Smooth muscle cell (in vitro differentiated cells): Measurements from ENCODE around the gene PNMA6A. TPM values are rescaled to one million over a fixed set of nuclear protein-coding genes. Genes with fewer than 3 reads are reported as not detected.
A peak's percentile ranks its signal among the peaks of the same experiment; 100 is the strongest.

Experiments used
- DNase-seq: peaks from one replicate; lab custom pipeline; 2025; ENCODE audit not compliant: unreplicated experiment; lab: John Stamatoyannopoulos, UW
- H2AFZ ChIP-seq: fragments of 200-600 bp; sonication (generic); 2 replicates; pipeline ENCODE4 v1.6.0; 2016; ENCODE audit warnings: antibody characterized with exemption, low read depth, mild to moderate bottlenecking
- H3F3A ChIP-seq: fragments of 200-600 bp; sonication (generic); 2 replicates; pipeline ENCODE4 v1.6.0; 2017; ENCODE audit warnings: antibody characterized with exemption, low read depth
- H3K27ac ChIP-seq: fragments of 200-600 bp; sonication (generic); 2 replicates; pipeline ENCODE4 v1.5.1; 2016; ENCODE audit warnings: low read depth, mild to moderate bottlenecking
- H3K27me3 ChIP-seq: fragments of 200-600 bp; sonication (generic); 2 replicates; pipeline ENCODE4 v1.6.1; 2016; ENCODE audit warnings: low read depth, mild to moderate bottlenecking
- H3K36me3 ChIP-seq: fragments of 200-600 bp; sonication (generic); 2 replicates; pipeline ENCODE4 v1.5.1; 2016; ENCODE audit warnings: low read depth
- H3K4me1 ChIP-seq: fragments of 200-600 bp; sonication (generic); 2 replicates; pipeline ENCODE4 v1.5.1; 2016; ENCODE audit warnings: low read depth
- H3K4me2 ChIP-seq: fragments of 200-600 bp; sonication (generic); 2 replicates; pipeline ENCODE4 v1.6.0; 2016; ENCODE audit warnings: mild to moderate bottlenecking
- H3K4me3 ChIP-seq: fragments of 200-600 bp; sonication (generic); 2 replicates; pipeline ENCODE4 v1.5.1; 2016; ENCODE audit warnings: mild to moderate bottlenecking
- H3K79me2 ChIP-seq: fragments of 200-600 bp; sonication (generic); 2 replicates; pipeline ENCODE4 v1.6.0; 2016; ENCODE audit warnings: low read depth, mild to moderate bottlenecking
- H3K9ac ChIP-seq: fragments of 200-600 bp; sonication (generic); 2 replicates; pipeline ENCODE4 v1.6.0; 2016; ENCODE audit warnings: low read depth
- H3K9me3 ChIP-seq: fragments of 200-600 bp; sonication (generic); replicated peaks from 2 replicates; pipeline ENCODE4 v1.5.1; 2016; ENCODE audit warnings: low read depth
- H4K20me1 ChIP-seq: fragments of 200-600 bp; sonication (generic); 2 replicates; pipeline ENCODE4 v1.6.0; 2016; ENCODE audit warnings: low read depth
- CTCF ChIP-seq: fragments of 200-600 bp; sonication (generic); IDR thresholded peaks from 2 replicates; pipeline ENCODE4 v1.5.1; 2017; ENCODE audit warnings: borderline replicate concordance, mild to moderate bottlenecking, antibody characterized with exemption; ENCODE audit not compliant: insufficient read depth, poor library complexity, severe bottlenecking
- WGBS: methylation state at CpG from one replicate; pipeline ENCODE4 v1.1.7; 2016; ENCODE audit warnings: low lambda C conversion rate; 5-methylcytosine and 5-hydroxymethylcytosine counted together
- polyA plus RNA-seq: library from polyadenylated mRNA; unstranded; fragments of >200 nt; fragmentation: Nextera tagmentation; extraction: Ambion mirVana; gene quantifications from 2 replicates; pipeline ENCODE4 v1.2.1, GENCODE V29; 2016
- total RNA-seq: library from RNA; depleted of rRNA; stranded (reverse); fragments of >200 nt; gene quantifications from 2 replicates; pipeline ENCODE4 v1.2.3, GENCODE V29; 2014

The PNMA6A gene
- total and polyA plus RNA-seq, 2 experiments from 2014 or later = 1.3 to 7.6 TPM

- Histone ChIP-seq H3K4me3 (peak within 1 kb of the TSS; percentile 35), H3K4me2 (peak within 1 kb of the TSS; percentile 76), H3K27ac (no peak within 1 kb of the TSS), H3K27me3 (no peaks in the 10 kb centered on the region), H4K20me1 (no peaks in the 10 kb centered on the region), H2AFZ (no peak within 1 kb of the TSS), H3K79me2 (no peaks in the 10 kb centered on the region), H3K4me1 (no peaks in the 10 kb centered on the region), H3K9me3 (no peaks in the 10 kb centered on the region), H3F3A (no peaks in the 10 kb centered on the region), H3K36me3 (no peaks in the 10 kb centered on the region), H3K9ac (no peak within 1 kb of the TSS)
- TF ChIP-seq CTCF = no peak
- 56% methylated on average over 56 of the region's 80 CpGs for WGBS
- no peak for DNase-seq
These were observed 16.1 kb upstream of the PNMA6A start, which contains the start of gene PNMA3 for GRCh38 chrX:153055871-153056749. Gene PNMA3, plus strand, starts transcription at chrX:153056470. Its CDS starts 586 bp downstream, at chrX:153057056.

GRCh38 chrX:153057281-153057680, 15.0 kb upstream of the PNMA6A start:
- no peaks in the 10 kb centered on the region for H3K9me3 ChIP-seq
- H3K36me3 ChIP-seq = no peaks in the 10 kb centered on the region
- no peak for DNase-seq
- no peaks in the 10 kb centered on the region for H4K20me1 ChIP-seq
- no peak overlapping the region for H3K9ac ChIP-seq
- H3F3A ChIP-seq = no peaks in the 10 kb centered on the region
- no peaks in the 10 kb centered on the region for H3K4me1 ChIP-seq
- no peaks in the 10 kb centered on the region for H3K27me3 ChIP-seq
- no peaks in the 10 kb centered on the region for H3K79me2 ChIP-seq
- TF ChIP-seq CTCF = no peak
- no peak overlapping the region for H3K27ac ChIP-seq
- H3K4me2 ChIP-seq = peak overlapping the region; percentile 31
- no peak overlapping the region for H2AFZ ChIP-seq
- WGBS = 91% methylated on average over 11 of the region's 11 CpGs
- no peak overlapping the region for H3K4me3 ChIP-seq

GRCh38 chrX:153059191-153060094, 12.8 kb upstream of the PNMA6A start:
- no peak overlapping the region for H3K9ac ChIP-seq
- no peak overlapping the region for H3K4me2 ChIP-seq
- WGBS = 88% methylated on average over 18 of the region's 18 CpGs
- H3K4me1 ChIP-seq = no peaks in the 10 kb centered on the region
- no peak for DNase-seq
- no peaks in the 10 kb centered on the region for H3K9me3 ChIP-seq
- no peak overlapping the region for H3K4me3 ChIP-seq
- H3K79me2 ChIP-seq = no peaks in the 10 kb centered on the region
- no peaks in the 10 kb centered on the region for H3F3A ChIP-seq
- no peaks in the 10 kb centered on the region for H4K20me1 ChIP-seq
- H3K27me3 ChIP-seq = no peaks in the 10 kb centered on the region
- H3K27ac ChIP-seq = no peak overlapping the region
- no peaks in the 10 kb centered on the region for H3K36me3 ChIP-seq
- no peak overlapping the region for H2AFZ ChIP-seq
- TF ChIP-seq CTCF = no peak
